WTC11 (cell line): ENCODE results near the gene MAGEA3. TPM values are rescaled to one million over a fixed set of nuclear protein-coding genes. Genes with fewer than 3 reads are reported as not detected.
"Not testable (repeated sequence)": the region's sequence is repeated elsewhere in the genome, so short reads cannot be mapped to it uniquely, and the experiment has no call there.

Experiments
- ATAC-seq: fragments of 200-7000 bp; cut with Tn5 transposase; 2 replicates; pipeline ENCODE4 v1.10.0; 2021; ENCODE audit warnings: mild to moderate bottlenecking, moderate library complexity
- CTCF ChIA-PET: fragments of 300-600 bp; sonication (Branson Sonifier 250); formaldehyde crosslinking; loops from one replicate; lab custom pipeline; 2021; ENCODE audit warnings: antibody characterized with exemption; lab: Charles Lee
- POLR2A ChIA-PET: fragments of 350-600 bp; sonication (Branson Sonifier 250); formaldehyde crosslinking; loops from one replicate; lab custom pipeline; 2021; ENCODE audit warnings: antibody characterized with exemption; lab: Charles Lee
- DNase-seq: peaks from one replicate; pipeline ENCODE4 v3.0.0; 2021; ENCODE audit warnings: low spot score
- H3K27ac Mint-ChIP-seq: 2 replicates; pipeline ENCODE4 v1.8.0; 2021; ENCODE audit warnings: mixed read lengths
- H3K27me3 Mint-ChIP-seq: 2 replicates; pipeline ENCODE4 v1.8.0; 2021; ENCODE audit warnings: low read depth, mild to moderate bottlenecking, moderate library complexity, mixed read lengths
- H3K36me3 Mint-ChIP-seq: 2 replicates; pipeline ENCODE4 v1.8.0; 2021; ENCODE audit warnings: mixed read lengths
- H3K4me1 Mint-ChIP-seq: 2 replicates; pipeline ENCODE4 v1.8.0; 2022; ENCODE audit warnings: mixed read lengths
- H3K4me3 Mint-ChIP-seq: 2 replicates; pipeline ENCODE4 v1.8.0; 2021; ENCODE audit warnings: mild to moderate bottlenecking, moderate library complexity, mixed read lengths
- H3K9me3 Mint-ChIP-seq: 2 replicates; pipeline ENCODE4 v1.8.0; 2021; ENCODE audit warnings: mixed read lengths
- GRHL2 ChIP-seq: fragments of 250-450 bp; sonication (Bioruptor Pico); IDR thresholded peaks from 2 replicates; pipeline ENCODE4 v1.8.0; 2022; ENCODE audit warnings: mild to moderate bottlenecking, moderate library complexity; ENCODE audit not compliant: insufficient replicate concordance, severe bottlenecking
- TEAD1 ChIP-seq: sonication (generic); formaldehyde crosslinking; IDR thresholded peaks from 2 replicates; pipeline ENCODE4 v1.8.0; 2022; ENCODE audit warnings: mild to moderate bottlenecking, missing genetic modification reagents
- ZMAT4 ChIP-seq: fragments of 250-450 bp; sonication (Bioruptor Pico); IDR thresholded peaks from 2 replicates; pipeline ENCODE4 v1.9.0; 2021; ENCODE audit warnings: mild to moderate bottlenecking
- ZNF263 ChIP-seq: sonication (generic); formaldehyde crosslinking; IDR thresholded peaks from 2 replicates; pipeline ENCODE4 v1.8.1; 2022; ENCODE audit warnings: low read depth, mild to moderate bottlenecking, moderate library complexity, missing genetic modification reagents
- total RNA-seq: library from RNA; stranded (reverse); gene quantifications from 3 replicates; pipeline ENCODE4 v1.2.3, GENCODE V29; 2021

MAGEA3 gene
- total RNA-seq, 1 experiment from 2014 or later, result 1.8 TPM

- H3K27ac Mint-ChIP-seq, H3K4me3 Mint-ChIP-seq, ATAC-seq, H3K9me3 Mint-ChIP-seq, H3K27me3 Mint-ChIP-seq, H3K4me1 Mint-ChIP-seq, CTCF ChIA-PET, POLR2A ChIA-PET, DNase-seq, H3K36me3 Mint-ChIP-seq: not testable (repeated sequence)
These were observed 10.6 kb downstream of the MAGEA3 start, which contains the start of gene CSAG2 for GRCh38 chrX:152709173-152709572. Gene CSAG2, minus strand, starts transcription at chrX:152709273. Its CDS starts 161 bp downstream, at chrX:152709112.

- H3K9me3 Mint-ChIP-seq, H3K36me3 Mint-ChIP-seq, CTCF ChIA-PET: not testable (repeated sequence)
These were observed 14.6 kb downstream of the MAGEA3 start for GRCh38 chrX:152713195-152713594.

GRCh38 chrX:152713815-152714787, 15.5 kb downstream of the MAGEA3 start, which contains the start of gene MAGEA2B:
Gene MAGEA2B, plus strand, starts transcription at chrX:152714628. Its CDS starts 2,479 bp downstream, at chrX:152717107.
- DNase-seq, CTCF ChIA-PET, H3K36me3 Mint-ChIP-seq, H3K27me3 Mint-ChIP-seq, POLR2A ChIA-PET, H3K4me1 Mint-ChIP-seq, H3K27ac Mint-ChIP-seq, H3K9me3 Mint-ChIP-seq, H3K4me3 Mint-ChIP-seq: not testable (repeated sequence)
- ATAC-seq, result peak; percentile 85

More at GRCh38 chrX:152713195-152713594, 14.6 kb downstream of the MAGEA3 start:
- H3K4me3 Mint-ChIP-seq, POLR2A ChIA-PET, H3K27ac Mint-ChIP-seq, DNase-seq, H3K4me1 Mint-ChIP-seq, ATAC-seq, H3K27me3 Mint-ChIP-seq: not testable (repeated sequence)

GRCh38 chrX:152725409-152725808, 26.8 kb downstream of the MAGEA3 start:
- ATAC-seq (no peak), DNase-seq (no peak)
- Mint-ChIP-seq H3K4me3 (no peak overlapping the region), H3K4me1 (no peaks in the 10 kb centered on the region), H3K9me3 (no peaks in the 10 kb centered on the region), H3K36me3 (no peaks in the 10 kb centered on the region), H3K27ac (no peak overlapping the region), H3K27me3 (peaks cover 3% of the 10 kb centered on the region)
- TF ChIP-seq ZMAT4 (CRISPR knock-in tag), result no peak
- CTCF ChIA-PET, result no interaction called here
- POLR2A ChIA-PET, result no interaction called here

- POLR2A ChIA-PET, result no interaction called here
- no peak within 1 kb of the TSS for H3K4me3 Mint-ChIP-seq
- CTCF ChIA-PET, result no interaction called here
These were observed 34.8 kb downstream of the MAGEA3 start, which contains the start of the genes CSAG1 and MAGEA12 for GRCh38 chrX:152733261-152733975. Gene CSAG1, minus strand, starts transcription at chrX:152733721. Its CDS starts 1,261 bp downstream, at chrX:152732460. Gene MAGEA12, plus strand, starts transcription at chrX:152733757. Its CDS starts 2,405 bp downstream, at chrX:152736162.

GRCh38 chrX:152734143-152734858, 35.7 kb downstream of the MAGEA3 start:
- POLR2A ChIA-PET, H3K36me3 Mint-ChIP-seq, H3K4me1 Mint-ChIP-seq, DNase-seq, ATAC-seq, H3K4me3 Mint-ChIP-seq, H3K9me3 Mint-ChIP-seq, H3K27ac Mint-ChIP-seq: not testable (repeated sequence)
- peaks cover 14% of the 10 kb centered on the region for H3K27me3 Mint-ChIP-seq
- CTCF ChIA-PET, result interaction anchor here (0.6 kb wide), 1 partner anchor 596 kb away, joined by 4 read pairs; no protein-coding TSS in a partner anchor

More at GRCh38 chrX:152733261-152733975, 34.8 kb downstream of the MAGEA3 start, which contains the start of the genes CSAG1 and MAGEA12:
- no peak within 1 kb of the TSS for H3K27ac Mint-ChIP-seq
- no peaks in the 10 kb centered on the region for H3K9me3 Mint-ChIP-seq
- no peak for ATAC-seq
- H3K36me3 Mint-ChIP-seq, result no peaks in the 10 kb centered on the region
- H3K4me1 Mint-ChIP-seq, result no peaks in the 10 kb centered on the region
- no peak for TF ChIP-seq GRHL2
- TF ChIP-seq ZNF263 (CRISPR knock-in tag), result no peak
- TF ChIP-seq TEAD1 (CRISPR knock-in tag), result no peak
- no peak for DNase-seq
- peaks cover 14% of the 10 kb centered on the region for H3K27me3 Mint-ChIP-seq
